Measurements from ENCODE around the gene BLNK.
"Not testable (repeated sequence)": the region's sequence is repeated elsewhere in the genome, so short reads cannot be mapped to it uniquely, and the experiment has no call there.

Gene BLNK

DNA sequence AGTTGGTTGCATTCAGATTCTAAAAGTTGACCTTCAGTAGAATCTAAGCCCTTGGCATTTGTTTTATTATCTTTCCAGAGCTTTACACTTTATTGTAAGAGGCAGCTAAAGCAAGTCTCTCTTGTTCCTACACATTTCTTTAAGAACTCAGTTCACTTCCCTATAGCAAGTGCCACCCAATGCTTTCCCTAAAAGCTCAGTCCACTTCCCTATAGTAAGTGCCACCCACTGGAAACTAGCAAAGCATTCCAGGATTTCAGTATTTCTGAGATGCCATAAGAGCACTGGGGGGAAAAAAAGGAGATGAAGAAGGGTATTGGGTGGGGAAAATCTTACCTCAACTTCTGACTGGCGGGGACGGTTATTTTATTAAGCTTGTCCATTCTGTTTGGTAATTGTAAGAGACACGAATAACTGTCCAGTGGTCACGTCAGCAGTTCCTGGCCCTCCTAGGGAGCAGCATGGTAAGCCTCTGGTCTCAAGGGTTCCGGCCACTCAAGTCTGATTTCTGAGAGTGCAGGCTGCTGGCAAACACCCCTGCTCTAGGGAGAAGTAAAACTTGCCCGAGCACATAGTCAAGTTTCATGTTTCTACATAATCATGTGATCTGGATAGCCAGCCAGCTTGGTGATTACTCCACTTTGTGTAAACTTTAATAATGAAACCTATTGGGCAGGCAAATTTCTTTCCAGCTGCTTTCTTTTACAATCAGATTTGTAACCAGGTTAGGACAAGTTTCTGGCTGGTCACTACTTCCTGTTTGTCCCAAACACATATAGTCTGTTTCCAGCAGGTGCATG, at the start of gene BLNK:
Gene BLNK (minus strand): TSS at position 554 of the 800 bp plus-strand sequence. CDS start 171 bp downstream, at position 383.
- DNase-seq = no peak

DNA sequence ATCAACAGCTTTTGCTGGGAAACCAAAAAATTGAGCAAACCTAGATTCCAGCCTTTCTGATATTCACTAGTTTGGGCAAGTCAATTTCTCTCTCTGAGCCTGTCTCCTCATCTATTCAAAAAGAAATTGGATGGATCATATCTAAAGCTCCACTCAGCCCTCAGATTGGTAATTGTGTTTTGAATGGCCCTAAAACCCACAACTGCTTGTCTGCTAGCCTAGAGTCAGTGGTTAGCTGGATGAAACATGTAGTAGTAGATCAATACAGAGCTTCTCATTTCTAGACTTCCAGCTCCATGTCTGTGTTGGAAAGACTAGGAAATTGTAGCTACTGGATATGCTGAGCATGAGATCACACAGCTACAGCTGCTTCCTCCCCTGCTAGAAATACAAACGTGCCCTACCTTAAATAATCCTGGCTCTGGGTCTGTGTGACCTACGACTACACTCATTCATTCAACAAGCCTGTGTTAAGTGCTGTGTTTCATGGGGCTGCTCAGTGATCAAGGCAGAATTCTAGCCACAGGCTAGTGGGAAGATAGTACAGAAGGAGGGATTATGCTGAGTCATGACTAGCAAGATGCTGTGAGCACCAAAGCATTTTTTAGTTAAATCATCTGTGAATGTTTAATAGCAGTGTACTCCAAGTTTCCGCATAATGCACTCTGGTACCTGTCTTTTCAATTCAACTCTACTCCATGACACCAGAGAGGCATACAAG, 48.5 kb upstream of the BLNK start:
- no peak for DNase-seq

DNA sequence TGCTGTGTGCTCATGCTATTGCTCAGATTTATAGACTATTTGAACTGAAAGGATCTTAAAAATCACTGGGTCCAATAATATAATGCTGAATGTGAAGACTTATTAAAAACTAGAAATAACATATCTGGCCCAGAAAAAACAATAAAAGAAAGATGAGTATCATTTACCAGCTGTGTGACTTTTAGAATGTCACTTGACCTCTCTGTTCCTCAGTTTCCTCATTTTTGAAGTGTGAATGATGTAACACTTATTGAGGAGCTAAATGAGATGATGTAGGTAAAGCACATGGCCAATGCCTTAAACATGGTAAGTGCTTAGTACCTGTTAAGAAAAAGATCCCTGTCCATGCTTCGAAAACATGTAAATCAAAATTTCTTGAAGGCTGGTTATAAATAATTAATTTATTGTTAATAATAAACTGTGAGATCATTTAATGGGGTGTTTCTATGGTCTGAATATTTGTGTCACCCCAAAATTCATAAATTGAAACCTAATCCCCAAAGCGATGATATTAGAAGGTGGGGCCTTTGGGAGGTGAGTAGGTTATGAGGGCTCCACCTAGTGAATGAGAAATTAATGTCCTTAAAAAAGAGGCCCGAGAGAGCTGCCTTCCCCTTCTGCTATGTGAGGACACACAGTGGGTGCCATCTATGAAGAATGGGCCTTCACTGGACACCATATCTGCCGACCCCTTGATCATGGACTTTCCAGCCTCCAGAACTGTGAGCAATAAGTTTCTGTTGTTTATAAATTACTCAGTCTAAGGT, 45.9 kb upstream of the BLNK start:
- no peak for DNase-seq

DNA sequence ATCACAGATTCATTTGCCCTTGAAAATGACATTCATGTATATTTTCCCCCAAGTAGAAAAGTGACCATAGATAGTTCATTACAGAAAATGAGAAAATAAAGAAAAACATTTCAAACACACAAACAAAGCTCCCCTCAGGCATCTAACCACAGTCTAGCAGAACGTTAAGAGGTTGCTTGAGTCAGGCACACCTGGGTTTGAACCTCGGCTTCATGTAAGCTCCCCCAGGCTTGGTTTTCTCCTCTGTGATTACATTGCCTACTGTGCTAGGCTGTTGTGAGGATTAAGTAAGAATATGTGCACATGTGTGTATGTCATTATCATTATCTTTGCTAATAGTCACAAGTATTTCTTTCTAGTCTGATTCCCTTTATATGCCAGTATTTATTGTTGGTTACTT, 42.0 kb upstream of the BLNK start:
- DNase-seq = no peak

DNA sequence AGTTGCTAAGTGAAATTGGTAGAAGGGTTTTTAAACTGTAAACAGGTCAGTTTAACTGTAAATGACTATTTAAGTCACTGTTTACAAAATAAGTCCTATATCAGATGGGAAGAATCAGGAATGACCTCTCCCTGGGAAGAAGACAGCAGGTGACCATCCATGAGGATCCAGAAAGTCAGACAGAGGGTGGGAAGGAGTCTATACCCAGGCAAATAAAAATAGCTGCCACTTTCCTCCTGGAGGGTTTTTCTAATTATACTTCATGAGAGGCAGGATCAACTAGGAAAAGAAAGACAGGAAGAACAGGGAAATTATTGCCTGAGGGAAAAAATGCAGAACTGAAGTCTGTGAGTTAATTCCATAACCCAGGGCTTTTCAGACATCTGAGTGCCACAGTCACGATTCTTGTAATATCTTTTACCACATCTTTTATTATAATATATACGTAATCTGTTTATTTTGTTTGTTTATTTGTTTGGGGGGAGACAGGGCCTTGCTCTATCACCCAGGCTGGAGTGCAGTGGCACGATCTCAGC, 39.9 kb upstream of the BLNK start:
- DNase-seq = no peak

DNA sequence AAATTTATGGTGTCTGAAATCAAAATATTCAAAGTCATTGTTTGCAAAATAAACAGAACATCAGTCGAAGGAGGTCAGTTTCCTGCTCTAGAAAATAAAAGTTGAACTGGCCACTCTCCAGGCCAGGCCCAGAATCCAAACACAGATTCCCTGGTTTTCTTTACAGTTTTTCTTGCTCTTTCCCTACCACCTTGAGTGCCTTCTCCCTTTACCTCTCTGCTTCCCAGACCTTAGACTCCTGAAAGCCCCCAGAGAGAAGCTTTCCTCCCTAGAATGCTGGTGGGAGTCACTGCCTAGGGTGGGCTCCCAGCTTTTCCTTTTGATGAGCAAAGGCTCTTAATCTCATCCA, 38.9 kb upstream of the BLNK start:
- DNase-seq = no peak

DNA sequence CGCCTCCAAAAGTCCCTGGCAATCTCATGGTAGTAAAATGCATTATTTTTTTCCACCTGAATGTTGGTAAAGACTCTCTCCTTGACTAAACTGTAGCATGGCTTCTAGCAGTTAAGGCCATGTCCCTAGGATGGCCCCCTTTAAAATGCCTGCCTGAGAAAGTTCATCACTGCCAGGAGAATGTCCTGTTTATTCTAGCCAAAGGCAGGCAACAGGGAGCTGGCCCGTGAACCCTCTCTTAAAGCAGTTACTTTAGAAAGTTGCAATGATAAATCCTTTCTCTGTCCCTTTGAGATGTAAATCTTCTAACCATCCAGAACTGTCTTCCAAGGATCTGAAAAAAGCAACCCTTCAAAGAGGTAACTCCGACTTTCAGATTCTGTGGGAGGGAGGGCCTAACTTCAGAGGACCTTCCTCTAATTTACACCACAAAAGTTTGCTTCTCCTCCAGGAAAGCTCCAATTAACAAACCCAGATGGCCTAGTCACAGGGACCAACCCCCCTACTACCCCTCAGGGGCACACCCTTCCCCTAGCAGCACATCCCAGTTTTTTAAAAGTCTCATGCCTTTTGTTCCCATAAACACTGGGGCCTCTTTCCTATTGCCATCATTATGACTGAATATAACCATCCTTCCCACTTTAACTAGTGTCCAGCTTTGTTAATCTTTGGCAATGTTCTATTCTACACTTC, 38.4 kb upstream of the BLNK start:
- no peak for DNase-seq

GRCh38 chr10:96308854-96309253, 37.5 kb upstream of the BLNK start:
- not testable (repeated sequence) for DNase-seq

DNA sequence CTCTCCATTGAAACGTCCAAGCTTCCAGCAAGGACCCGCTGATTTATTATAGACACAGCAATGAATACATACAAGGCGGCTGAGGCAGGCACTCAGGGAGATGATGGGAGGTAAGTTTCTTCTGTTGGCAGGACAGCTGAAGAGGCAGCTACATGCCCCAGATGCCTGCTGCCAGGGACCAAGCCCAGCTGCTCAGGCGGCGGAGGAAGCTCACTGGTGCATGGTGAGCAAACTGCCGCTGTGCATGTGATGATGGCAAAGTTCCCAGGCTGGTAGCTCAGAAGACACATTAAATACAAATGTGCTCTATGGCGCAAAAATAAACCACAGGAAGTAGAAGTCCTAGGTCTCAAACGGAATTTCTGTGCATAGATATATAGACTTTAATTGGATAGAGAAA, 35.1 kb upstream of the BLNK start:
- peak; percentile 87 for DNase-seq

GRCh38 chr10:96305019-96305418, 33.6 kb upstream of the BLNK start:
- DNase-seq = no peak

- no peak for DNase-seq
Measured at GRCh38 chr10:96304230-96304629, 32.9 kb upstream of the BLNK start, which contains the start of gene DNTT. Gene DNTT (plus strand): TSS chr10:96304434. CDS start chr10:96304498, 64 bp downstream.

GRCh38 chr10:96301616-96302015, 30.2 kb upstream of the BLNK start:
- DNase-seq = no peak

DNA sequence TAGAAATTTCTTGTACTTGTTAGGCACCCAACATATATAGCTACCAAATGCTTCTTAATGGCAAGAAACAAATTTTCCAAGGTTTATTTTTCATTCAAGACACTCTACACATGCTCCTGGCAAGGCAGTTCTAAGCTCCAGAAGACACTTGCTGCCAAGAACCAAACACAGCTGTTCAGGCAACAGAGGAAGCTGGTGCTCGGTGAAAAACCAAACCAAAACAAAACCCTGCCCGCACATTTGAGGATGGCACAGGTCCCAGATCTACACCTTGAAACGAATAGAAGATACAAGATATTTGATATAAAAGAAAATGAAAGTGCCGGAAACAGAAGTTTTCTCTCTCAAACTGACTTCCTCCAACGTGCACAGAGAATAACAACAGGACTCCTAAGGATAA, 28.0 kb upstream of the BLNK start:
- DNase-seq = peak; percentile 14

DNA sequence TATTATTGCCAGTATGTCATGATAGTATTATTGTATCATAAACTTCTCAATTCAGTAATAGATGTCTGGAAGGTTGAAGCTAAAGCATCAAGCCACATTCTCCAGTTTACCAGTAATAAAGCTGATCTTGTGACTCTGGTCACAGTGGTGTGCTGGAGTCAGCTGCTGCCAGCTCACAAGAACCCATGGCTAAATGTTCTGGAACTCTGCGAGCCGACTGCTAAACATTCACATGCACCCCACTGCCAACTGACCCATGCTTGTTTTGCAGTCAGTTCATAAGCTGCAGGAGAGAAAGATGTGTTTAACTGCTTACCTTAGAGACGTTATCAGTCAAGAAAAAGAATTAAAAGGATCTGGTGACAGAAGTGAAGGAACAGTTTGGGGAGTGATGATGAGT, 27.0 kb upstream of the BLNK start:
- no peak for DNase-seq

DNA sequence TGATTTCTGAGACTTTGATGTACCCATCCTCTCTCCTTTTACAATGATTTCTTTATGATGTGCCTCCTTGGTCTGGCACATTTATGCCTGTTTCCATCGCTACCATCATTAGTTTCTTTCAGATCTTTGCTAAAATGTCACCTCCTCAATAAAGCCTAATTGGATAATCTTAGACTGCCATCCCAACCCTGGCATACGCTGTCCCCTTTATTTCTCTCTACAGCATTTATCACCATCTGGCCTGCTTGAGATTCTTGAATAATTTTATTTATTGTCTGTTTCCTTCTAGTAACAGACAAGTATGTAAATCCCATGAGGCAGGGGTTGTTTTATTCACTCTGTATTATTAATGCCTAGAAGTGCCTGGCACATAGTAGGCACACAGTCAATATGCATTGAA, 26.1 kb upstream of the BLNK start:
- DNase-seq = no peak

- DNase-seq = no peak
Measured at GRCh38 chr10:96295475-96295874, 24.1 kb upstream of the BLNK start.

DNA sequence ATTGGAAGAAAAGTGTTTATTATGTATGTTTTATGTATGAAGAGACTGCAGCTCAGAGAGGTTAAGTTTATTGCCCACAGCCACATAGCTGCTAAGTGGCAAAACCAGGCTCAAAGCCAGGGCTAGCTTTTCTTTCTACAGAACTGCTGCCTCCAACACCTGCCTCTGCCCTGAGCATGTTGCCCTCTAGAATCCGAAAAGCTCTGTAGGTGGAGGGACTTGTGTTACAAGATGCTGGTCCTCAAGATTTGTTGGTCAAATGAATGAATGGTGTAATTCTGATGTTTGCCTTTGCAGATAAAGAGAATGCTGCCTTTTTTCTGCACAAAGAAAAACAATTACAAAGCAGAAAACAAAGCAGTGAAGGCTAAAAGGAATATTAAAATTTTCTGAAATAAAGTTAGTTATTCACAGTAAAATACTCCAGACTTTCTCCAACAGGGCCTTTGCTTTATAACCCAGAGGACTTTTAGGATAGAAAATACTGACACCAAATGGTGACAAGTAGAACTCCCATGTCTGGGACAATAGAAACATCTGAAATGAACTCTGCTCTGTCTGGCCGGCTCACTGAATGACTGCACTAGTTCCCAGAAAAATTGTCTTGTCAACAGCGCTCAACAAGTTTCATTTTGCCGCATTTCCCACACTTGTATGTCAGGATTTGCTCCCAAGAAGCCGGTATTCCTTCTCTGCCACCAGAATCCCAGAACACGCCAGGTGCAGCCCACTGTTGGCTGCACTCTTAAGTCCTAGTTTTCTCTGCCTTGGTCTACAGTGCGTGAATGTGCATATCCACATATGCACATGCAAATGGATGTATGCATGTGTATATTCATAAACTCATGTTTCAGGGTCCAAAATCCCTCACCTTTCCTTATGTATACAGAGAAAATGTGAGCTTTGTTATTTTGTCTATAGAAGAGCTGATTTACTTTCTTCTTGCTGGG, 21.9 kb upstream of the BLNK start:
- peak; percentile 49 for DNase-seq

DNA sequence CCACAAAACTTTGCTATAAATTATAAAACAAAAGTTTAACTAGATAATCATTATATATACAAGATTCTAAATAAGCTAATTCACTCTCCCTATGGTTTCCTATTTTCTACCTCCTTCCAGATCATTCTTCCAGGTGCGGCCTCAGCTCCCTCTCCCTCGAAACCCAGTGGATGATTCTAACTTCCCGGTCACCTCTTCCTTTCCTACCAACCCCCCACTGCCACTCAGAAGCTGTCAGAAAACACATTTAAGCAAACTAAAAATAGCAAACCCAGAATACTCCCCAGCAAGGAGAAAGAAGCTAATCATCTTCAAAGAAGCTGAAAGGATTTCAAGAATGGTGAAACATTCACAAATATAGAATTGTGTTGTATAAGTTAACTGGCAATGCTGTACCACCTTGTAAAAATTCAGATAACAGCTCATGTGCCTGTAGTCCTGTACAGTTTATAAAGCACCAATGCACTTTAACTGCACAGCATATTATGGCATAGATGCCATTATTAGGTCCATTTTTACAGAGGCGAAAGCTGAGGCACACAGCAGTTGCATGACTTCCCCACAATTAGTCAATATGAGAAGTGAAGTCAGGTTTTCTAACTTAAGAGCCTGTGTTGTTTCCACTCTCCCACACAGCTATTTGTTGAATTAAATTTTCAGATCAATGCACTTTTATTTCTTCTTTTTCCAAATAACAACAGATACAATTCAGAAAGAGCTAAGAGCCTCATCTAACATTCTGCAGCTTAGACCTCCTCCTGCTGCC, 19.2 kb upstream of the BLNK start:
- no peak for DNase-seq

GRCh38 chr10:96289218-96289910, 18.0 kb upstream of the BLNK start:
- no peak for DNase-seq

DNA sequence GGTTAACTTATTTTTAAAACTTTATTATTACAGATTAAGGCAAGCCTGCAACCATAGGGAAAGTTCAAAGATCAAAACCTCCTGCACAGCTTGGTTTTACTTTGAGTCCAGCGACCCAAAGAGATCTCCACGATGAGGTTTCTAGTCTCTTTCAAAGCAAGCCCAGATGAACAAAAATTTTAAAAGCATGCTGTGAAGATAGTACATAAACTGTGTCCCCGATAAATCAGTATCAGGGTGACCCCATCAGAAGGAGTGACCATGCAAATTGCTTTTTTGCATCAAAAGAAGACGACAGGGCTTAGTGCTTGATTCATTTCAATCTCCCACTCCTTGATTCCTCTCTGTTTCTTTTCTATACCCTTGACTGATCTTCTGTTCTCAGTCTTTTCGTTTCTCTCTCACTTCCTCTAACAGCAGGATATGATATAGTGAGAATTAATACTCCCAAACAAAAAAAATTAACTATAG, 16.8 kb upstream of the BLNK start:
- no peak for DNase-seq

All from NCI-H1092 treated with DMSO at 0.1 percent for 48 hours (cell line).